ENCODE data around the gene MSANTD3. TPM values are rescaled to one million over a fixed set of nuclear protein-coding genes. Genes with fewer than 3 reads are reported as not detected.

MSANTD3 gene
- total RNA-seq, 1 experiment from 2014 or later, result 35.7 TPM

- Histone ChIP-seq H3K14ac (ENCODE audit: insufficient read depth, low read length) (no peak overlapping the region), H3K23me2 (ENCODE audit: insufficient read length, low read depth, low read length, poor library complexity, severe bottlenecking) (no peaks in the 10 kb centered on the region), H4K20me1 (ENCODE audit: control insufficient read depth, insufficient read depth, insufficient read length) (no peaks in the 10 kb centered on the region), H3K79me1 (ENCODE audit: insufficient read depth, low read depth, low read length, poor library complexity, severe bottlenecking) (no peaks in the 10 kb centered on the region), H3K18ac (ENCODE audit: insufficient read length, low read depth, low read length) (no peak overlapping the region), H3T11ph (ENCODE audit: low read length) (no peak overlapping the region), H3K56ac (ENCODE audit: insufficient read length, low read depth, low read length) (no peak overlapping the region), H3K23ac (ENCODE audit: insufficient read length, low read depth, low read length) (no peak overlapping the region), H3K4me2 (ENCODE audit: insufficient read depth, insufficient read length, low read length) (no peak overlapping the region), H2AK5ac (ENCODE audit: insufficient read length, low read length) (no peak overlapping the region), H2AFZ (ENCODE audit: low read length) (no peak overlapping the region), H3K27ac (ENCODE audit: insufficient read length, low read depth, low read length) (no peak overlapping the region), H3K4me1 (ENCODE audit: insufficient read depth, low read length) (no peaks in the 10 kb centered on the region), H3K4ac (ENCODE audit: low read depth, low read length) (no peak overlapping the region), H2BK12ac (ENCODE audit: insufficient read length, low read depth, low read length) (no peak overlapping the region), H3K9me3 (ENCODE audit: control insufficient read depth, low read depth, low read length) (no peaks in the 10 kb centered on the region), H4K8ac (replicated peaks; ENCODE audit: insufficient read length, low read depth, low read length) (no peak overlapping the region), H4K5ac (ENCODE audit: insufficient read length, low read depth, low read length) (no peak overlapping the region), H3K27me3 (ENCODE audit: insufficient read depth, low read length) (no peaks in the 10 kb centered on the region), H4K91ac (ENCODE audit: insufficient read length, low read depth, low read length) (no peak overlapping the region), H3K79me2 (ENCODE audit: insufficient read depth, low read length) (no peaks in the 10 kb centered on the region), H2BK20ac (ENCODE audit: low read depth, low read length, poor library complexity, severe bottlenecking) (no peak overlapping the region), H2BK15ac (ENCODE audit: low read depth, low read length) (no peak overlapping the region), H2BK120ac (ENCODE audit: low read depth, low read length, poor library complexity, severe bottlenecking) (no peak overlapping the region), H3K9ac (ENCODE audit: extremely low read depth, insufficient read length, low read length) (no peak overlapping the region), H2BK5ac (ENCODE audit: insufficient read length, low read length) (no peak overlapping the region)
- Mint-ChIP-seq H3K4me3 (no peak overlapping the region), H3K27ac (peak overlapping the region in 1 of 3 experiments; percentile 3; a peak in 3 of 7 replicates), H3K27me3 (ENCODE audit: low read depth) (no peaks in the 10 kb centered on the region), H3K36me3 (ENCODE audit: insufficient read depth in 1 of 3, low read depth in 3 of 3) (peaks cover 18 to 45% (median 41%) of the 10 kb centered on the region in 3 experiments; a peak in 6 of 7 replicates), H3K9me3 (no peaks in the 10 kb centered on the region), H3K4me1 (peaks cover 17 to 19% of the 10 kb centered on the region in 2 experiments)
- TF ChIP-seq CTCF (conservative IDR thresholded peaks at IDR 0.05), result no peak
- no peak for DNase-seq
- whole genome bisulfite sequencing (ENCODE audit: extremely low coverage, insufficient read length, low lambda C conversion rate), result no CpG with 5 or more reads among the region's 2 CpGs
Observed at GRCh38 chr9:100449420-100449819, 22.5 kb downstream of the MSANTD3 start.
